HepG2 (cell line): ENCODE measurements around the gene PUS1. TPM values are rescaled to one million over a fixed set of nuclear protein-coding genes. Genes with fewer than 3 reads are reported as not detected.

Experiments used
- IKZF4 ChIP-seq: sonication (generic); formaldehyde crosslinking; IDR thresholded peaks from 2 replicates; pipeline ENCODE4 v1.5.1; 2020; ENCODE audit warnings: borderline replicate concordance, mild to moderate bottlenecking, low read depth, missing genetic modification reagents; ENCODE audit errors: not compliant biosample characterization
- KDM3A ChIP-seq: IDR thresholded peaks from 2 replicates; pipeline ENCODE4 v1.6.1; 2018; ENCODE audit warnings: low read depth, missing compliant biosample characterization
- KLF16 ChIP-seq, 2 experiments: sonication (generic) in 1 of 2; formaldehyde crosslinking in 1 of 2; IDR thresholded peaks; 2 replicates each; pipeline versions ENCODE4 v1.6.1 to v1.8.0; 2016 to 2023; ENCODE audit warnings: missing genetic modification reagents in 2 of 2, missing compliant biosample characterization in 1 of 2
- MYNN ChIP-seq: sonication (generic); formaldehyde crosslinking; IDR thresholded peaks from 2 replicates; pipeline ENCODE4 v1.4.0; 2020; ENCODE audit warnings: mild to moderate bottlenecking, low read depth, missing genetic modification reagents
- NCOR1 ChIP-seq: fragments of 200-600 bp; sonication (generic); IDR thresholded peaks from 2 replicates; pipeline ENCODE4 v1.7.0; 2017; ENCODE audit warnings: antibody characterized with exemption, low read length, borderline replicate concordance
- NR2F1 ChIP-seq, 2 experiments: fragments of 450-650 bp in 1 of 2; formaldehyde crosslinking in 1 of 2; IDR thresholded peaks; 2 replicates each; pipeline versions ENCODE4 v1.5.0 to v1.6.1; 2016 to 2020; ENCODE audit warnings: mild to moderate bottlenecking in 1 of 2, missing compliant biosample characterization in 1 of 2, missing genetic modification reagents in 1 of 2, moderate library complexity in 1 of 2
- POLR2G ChIP-seq: fragments of 200-400 bp; formaldehyde crosslinking; IDR thresholded peaks from 2 replicates; pipeline ENCODE4 v1.6.1; 2018; ENCODE audit warnings: mild to moderate bottlenecking, low read depth, low read length, moderate library complexity
- SMAD1 ChIP-seq: sonication (generic); formaldehyde crosslinking; IDR thresholded peaks from 2 replicates; pipeline ENCODE4 v1.4.0; 2020; ENCODE audit warnings: missing genetic modification reagents, low read depth, mild to moderate bottlenecking, borderline replicate concordance
- SP140L ChIP-seq: sonication (generic); formaldehyde crosslinking; IDR thresholded peaks from 2 replicates; pipeline ENCODE4 v1.4.0; 2020; ENCODE audit warnings: missing genetic modification reagents, borderline replicate concordance
- ZNF225 ChIP-seq: sonication (generic); formaldehyde crosslinking; IDR thresholded peaks from 2 replicates; pipeline ENCODE4 v1.4.0; 2020; ENCODE audit warnings: mild to moderate bottlenecking, missing genetic modification reagents
- ZNF775 ChIP-seq: sonication (generic); formaldehyde crosslinking; IDR thresholded peaks from 2 replicates; pipeline ENCODE4 v1.4.0; 2020; ENCODE audit warnings: missing genetic modification reagents, mild to moderate bottlenecking, moderate library complexity, borderline replicate concordance
- polyA plus RNA-seq, 8 experiments: library from polyadenylated mRNA; depleted of rRNA in 3 of 8; stranded (reverse) in 7 of 8; unstranded in 1 of 8; fragments of >200 nt; fragmentation: Illumina TruSeq in 4 of 8; extraction: Trizol in 4 of 8; gene quantifications; 2 replicates each; pipeline versions ENCODE4 v1.2.1 to v1.2.3, GENCODE V29; 2011 to 2016; ENCODE audit warnings: low read depth in 4 of 8, missing spikeins in 1 of 8, mixed read lengths in 1 of 8; ENCODE audit not compliant: insufficient read depth in 1 of 8
- total RNA-seq, 5 experiments: library from RNA; depleted of rRNA; stranded (reverse); fragments of >200 nt; fragmentation: Illumina TruSeq; extraction: Trizol; gene quantifications; 2 replicates each; pipeline ENCODE4 v1.2.3, GENCODE V29; 2016; ENCODE audit warnings: low read depth in 1 of 5
- TF ChIP-seq, protein P1 (sequence below): sonication (generic); formaldehyde crosslinking; IDR thresholded peaks from 2 replicates; pipeline ENCODE4 v1.5.0; 2020; ENCODE audit warnings: missing genetic modification reagents, mild to moderate bottlenecking, borderline replicate concordance
- TF ChIP-seq, protein P2 (sequence below), 2 experiments: sonication (generic) in 1 of 2; formaldehyde crosslinking in 1 of 2; IDR thresholded peaks; 2 replicates each; pipeline versions ENCODE4 v1.6.1 to v1.9.0; 2014 to 2022; ENCODE audit warnings: antibody characterized with exemption in 1 of 2, borderline replicate concordance in 1 of 2, inconsistent platforms in 1 of 2, low read depth in 1 of 2, missing genetic modification reagents in 1 of 2
- TF ChIP-seq, protein P3 (sequence below): sonication (generic); formaldehyde crosslinking; IDR thresholded peaks from 2 replicates; pipeline ENCODE4 v1.4.0; 2020; ENCODE audit warnings: missing genetic modification reagents, borderline replicate concordance
- TF ChIP-seq, protein P4 (sequence below): sonication (generic); formaldehyde crosslinking; IDR thresholded peaks from 2 replicates; pipeline ENCODE4 v1.8.0; 2022; ENCODE audit warnings: missing genetic modification reagents, mild to moderate bottlenecking, inconsistent platforms, borderline replicate concordance
- TF ChIP-seq, protein P5 (sequence below): sonication (generic); formaldehyde crosslinking; IDR thresholded peaks from 2 replicates; pipeline ENCODE4 v1.8.1; 2023; ENCODE audit warnings: missing genetic modification reagents, inconsistent platforms, borderline replicate concordance

Gene PUS1
- total and polyA plus RNA-seq, 2 of the 13 experiments (the other 11 are each of a cell fraction or from before 2014, with no cell fraction given): 19.2 to 24.7 TPM

DNA sequence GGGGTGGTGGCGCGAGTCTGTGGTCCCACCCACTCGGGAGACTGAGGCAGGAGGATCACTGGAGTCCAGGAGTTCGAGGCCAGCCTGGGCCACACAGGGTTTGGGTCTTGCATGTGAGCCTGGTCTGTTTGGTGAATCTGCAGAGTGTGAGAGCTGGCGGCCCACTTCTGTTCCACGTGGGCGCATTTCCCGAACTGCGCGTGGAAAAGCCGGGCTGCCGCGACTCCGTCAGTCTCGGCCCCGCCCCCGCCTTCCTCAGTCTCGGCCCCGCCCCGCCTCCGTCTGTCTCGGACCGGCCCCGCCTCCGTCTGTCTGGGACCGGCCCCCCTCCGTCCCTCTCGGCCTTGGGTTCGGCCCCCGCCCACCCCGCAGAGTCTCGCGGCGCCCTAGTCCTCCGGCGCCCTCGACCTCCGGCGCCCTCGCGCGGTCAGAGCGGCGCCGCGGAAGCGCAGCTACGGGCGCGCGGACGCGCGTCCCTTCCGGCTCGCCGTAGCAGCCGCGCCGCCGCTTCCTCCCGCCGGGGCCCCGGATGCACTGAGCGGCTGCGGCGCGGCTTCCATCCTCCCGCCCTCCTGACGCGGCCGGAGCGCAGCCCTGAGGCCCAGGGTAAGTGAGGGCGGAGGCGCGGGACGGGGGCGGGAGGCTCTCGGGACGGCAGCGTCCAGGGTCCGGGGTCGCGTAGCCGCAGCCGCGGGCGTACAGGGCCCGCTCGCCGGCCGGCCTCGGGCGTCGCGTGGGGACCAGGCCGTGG, 20.5 kb downstream of the PUS1 start, which contains the start of gene EP400 (continued):
- TF ChIP-seq, protein P1, sequence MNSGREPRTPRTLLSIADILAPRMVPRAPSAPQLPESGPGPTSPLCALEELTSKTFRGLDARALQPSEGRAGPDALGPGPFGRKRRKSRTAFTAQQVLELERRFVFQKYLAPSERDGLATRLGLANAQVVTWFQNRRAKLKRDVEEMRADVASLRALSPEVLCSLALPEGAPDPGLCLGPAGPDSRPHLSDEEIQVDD (CRISPR knock-in tag): no peak
- TF ChIP-seq, protein P2, sequence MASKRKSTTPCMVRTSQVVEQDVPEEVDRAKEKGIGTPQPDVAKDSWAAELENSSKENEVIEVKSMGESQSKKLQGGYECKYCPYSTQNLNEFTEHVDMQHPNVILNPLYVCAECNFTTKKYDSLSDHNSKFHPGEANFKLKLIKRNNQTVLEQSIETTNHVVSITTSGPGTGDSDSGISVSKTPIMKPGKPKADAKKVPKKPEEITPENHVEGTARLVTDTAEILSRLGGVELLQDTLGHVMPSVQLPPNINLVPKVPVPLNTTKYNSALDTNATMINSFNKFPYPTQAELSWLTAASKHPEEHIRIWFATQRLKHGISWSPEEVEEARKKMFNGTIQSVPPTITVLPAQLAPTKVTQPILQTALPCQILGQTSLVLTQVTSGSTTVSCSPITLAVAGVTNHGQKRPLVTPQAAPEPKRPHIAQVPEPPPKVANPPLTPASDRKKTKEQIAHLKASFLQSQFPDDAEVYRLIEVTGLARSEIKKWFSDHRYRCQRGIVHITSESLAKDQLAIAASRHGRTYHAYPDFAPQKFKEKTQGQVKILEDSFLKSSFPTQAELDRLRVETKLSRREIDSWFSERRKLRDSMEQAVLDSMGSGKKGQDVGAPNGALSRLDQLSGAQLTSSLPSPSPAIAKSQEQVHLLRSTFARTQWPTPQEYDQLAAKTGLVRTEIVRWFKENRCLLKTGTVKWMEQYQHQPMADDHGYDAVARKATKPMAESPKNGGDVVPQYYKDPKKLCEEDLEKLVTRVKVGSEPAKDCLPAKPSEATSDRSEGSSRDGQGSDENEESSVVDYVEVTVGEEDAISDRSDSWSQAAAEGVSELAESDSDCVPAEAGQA (IDR thresholded peaks at IDR 0.05; ENCODE audit: low read depth): no peak
- TF ChIP-seq, protein P2 (CRISPR knock-in tag; IDR thresholded peaks at IDR 0.05; ENCODE audit: borderline replicate concordance): 0 out of 2 replicates have a peak, but pooled peaks have one; percentile 73
- TF ChIP-seq, protein P3, sequence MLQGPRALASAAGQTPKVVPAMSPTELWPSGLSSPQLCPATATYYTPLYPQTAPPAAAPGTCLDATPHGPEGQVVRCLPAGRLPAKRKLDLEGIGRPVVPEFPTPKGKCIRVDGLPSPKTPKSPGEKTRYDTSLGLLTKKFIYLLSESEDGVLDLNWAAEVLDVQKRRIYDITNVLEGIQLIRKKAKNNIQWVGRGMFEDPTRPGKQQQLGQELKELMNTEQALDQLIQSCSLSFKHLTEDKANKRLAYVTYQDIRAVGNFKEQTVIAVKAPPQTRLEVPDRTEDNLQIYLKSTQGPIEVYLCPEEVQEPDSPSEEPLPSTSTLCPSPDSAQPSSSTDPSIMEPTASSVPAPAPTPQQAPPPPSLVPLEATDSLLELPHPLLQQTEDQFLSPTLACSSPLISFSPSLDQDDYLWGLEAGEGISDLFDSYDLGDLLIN (CRISPR knock-in tag): 0 out of 2 replicates have a peak, but pooled peaks have one; percentile 29
- TF ChIP-seq KLF16 (CRISPR knock-in tag; IDR thresholded peaks at IDR 0.05): no peak
- TF ChIP-seq ZNF775: no peak
- TF ChIP-seq MYNN (CRISPR knock-in tag): no peak
- TF ChIP-seq NCOR1: peak; percentile 8; the same call in 1 of the 2 replicates
- TF ChIP-seq, protein P4, sequence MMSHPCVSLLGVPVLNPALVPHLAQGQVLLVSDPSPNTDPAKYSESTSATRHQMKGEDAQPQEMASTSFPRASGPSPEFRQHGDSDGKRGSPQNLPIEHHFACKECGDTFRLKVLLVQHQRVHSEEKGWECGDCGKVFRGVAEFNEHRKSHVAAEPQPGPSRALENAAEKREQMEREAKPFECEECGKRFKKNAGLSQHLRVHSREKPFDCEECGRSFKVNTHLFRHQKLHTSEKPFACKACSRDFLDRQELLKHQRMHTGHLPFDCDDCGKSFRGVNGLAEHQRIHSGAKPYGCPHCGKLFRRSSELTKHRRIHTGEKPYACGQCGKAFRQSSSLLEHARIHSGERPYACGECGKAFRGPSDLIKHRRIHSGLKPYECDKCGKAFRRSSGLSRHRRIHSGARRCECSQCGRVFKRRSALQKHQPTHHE (CRISPR knock-in tag): no peak
- no peak for TF ChIP-seq ZNF225
- no peak for TF ChIP-seq NR2F1 (CRISPR knock-in tag; IDR thresholded peaks at IDR 0.05)
- TF ChIP-seq POLR2G: peak; percentile 62
- TF ChIP-seq IKZF4: no peak
- TF ChIP-seq KDM3A: no peak
- TF ChIP-seq, protein P5, sequence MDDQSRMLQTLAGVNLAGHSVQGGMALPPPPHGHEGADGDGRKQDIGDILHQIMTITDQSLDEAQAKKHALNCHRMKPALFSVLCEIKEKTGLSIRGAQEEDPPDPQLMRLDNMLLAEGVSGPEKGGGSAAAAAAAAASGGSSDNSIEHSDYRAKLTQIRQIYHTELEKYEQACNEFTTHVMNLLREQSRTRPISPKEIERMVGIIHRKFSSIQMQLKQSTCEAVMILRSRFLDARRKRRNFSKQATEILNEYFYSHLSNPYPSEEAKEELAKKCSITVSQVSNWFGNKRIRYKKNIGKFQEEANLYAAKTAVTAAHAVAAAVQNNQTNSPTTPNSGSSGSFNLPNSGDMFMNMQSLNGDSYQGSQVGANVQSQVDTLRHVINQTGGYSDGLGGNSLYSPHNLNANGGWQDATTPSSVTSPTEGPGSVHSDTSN: peak; percentile 64; the same call in 1 of the 2 replicates
- TF ChIP-seq SP140L (CRISPR knock-in tag): no peak
- peak; percentile 72; the same call in 1 of the 2 replicates for TF ChIP-seq SMAD1 (CRISPR knock-in tag)
